ENCODE data around the gene RBMXL2.

- TF ChIP-seq CTCF (conservative IDR thresholded peaks at IDR 0.05; ENCODE audit: low read depth, low read length) (no peak), MXI1 (IDR thresholded peaks at IDR 0.05; ENCODE audit: borderline replicate concordance, low read depth, low read length) (no peak), POLR2A (IDR thresholded peaks at IDR 0.05; ENCODE audit: low read depth, low read length) (no peak), MAZ (IDR thresholded peaks at IDR 0.05; ENCODE audit: borderline replicate concordance, low read depth, low read length) (no peak), MAFK (IDR thresholded peaks at IDR 0.05; ENCODE audit: low read depth, low read length) (no peak), FOS (IDR thresholded peaks at IDR 0.05; ENCODE audit: low read depth, low read length) (no peak), CEBPB (IDR thresholded peaks at IDR 0.05; ENCODE audit: low read depth, low read length) (no peak), SMC3 (IDR thresholded peaks at IDR 0.05; ENCODE audit: low read depth, low read length) (no peak), BHLHE40 (IDR thresholded peaks at IDR 0.05; ENCODE audit: low read depth, low read length) (no peak)
These were observed 16.3 kb upstream of the RBMXL2 start for GRCh38 chr11:7072401-7073028.

Measured in IMR-90 (cell line).